GM21723 (cell line): Measurements from ENCODE around the gene MRPL53.
"Not testable (repeated sequence)": the region's sequence is repeated elsewhere in the genome, so short reads cannot be mapped to it uniquely, and the experiment has no call there.

Source experiments
- ATAC-seq: cut with Tn5 transposase; IDR thresholded peaks from one replicate; pipeline ENCODE4 v1.9.1; 2021; ENCODE audit warnings: mild to moderate bottlenecking, moderate library complexity; ENCODE audit not compliant: unreplicated experiment

Gene MRPL53

GRCh38 chr2:74482801-74483674 is 10.6 kb upstream of the MRPL53 start, which contains the start of the genes CCDC142 and TTC31:
Gene CCDC142, minus strand, starts transcription at chr2:74482998. Its CDS starts 161 bp downstream, at chr2:74482837.
Gene TTC31, plus strand, starts transcription at chr2:74483081. Its CDS starts 15 bp downstream, at chr2:74483096.
- ATAC-seq, result peak; percentile 91

DNA sequence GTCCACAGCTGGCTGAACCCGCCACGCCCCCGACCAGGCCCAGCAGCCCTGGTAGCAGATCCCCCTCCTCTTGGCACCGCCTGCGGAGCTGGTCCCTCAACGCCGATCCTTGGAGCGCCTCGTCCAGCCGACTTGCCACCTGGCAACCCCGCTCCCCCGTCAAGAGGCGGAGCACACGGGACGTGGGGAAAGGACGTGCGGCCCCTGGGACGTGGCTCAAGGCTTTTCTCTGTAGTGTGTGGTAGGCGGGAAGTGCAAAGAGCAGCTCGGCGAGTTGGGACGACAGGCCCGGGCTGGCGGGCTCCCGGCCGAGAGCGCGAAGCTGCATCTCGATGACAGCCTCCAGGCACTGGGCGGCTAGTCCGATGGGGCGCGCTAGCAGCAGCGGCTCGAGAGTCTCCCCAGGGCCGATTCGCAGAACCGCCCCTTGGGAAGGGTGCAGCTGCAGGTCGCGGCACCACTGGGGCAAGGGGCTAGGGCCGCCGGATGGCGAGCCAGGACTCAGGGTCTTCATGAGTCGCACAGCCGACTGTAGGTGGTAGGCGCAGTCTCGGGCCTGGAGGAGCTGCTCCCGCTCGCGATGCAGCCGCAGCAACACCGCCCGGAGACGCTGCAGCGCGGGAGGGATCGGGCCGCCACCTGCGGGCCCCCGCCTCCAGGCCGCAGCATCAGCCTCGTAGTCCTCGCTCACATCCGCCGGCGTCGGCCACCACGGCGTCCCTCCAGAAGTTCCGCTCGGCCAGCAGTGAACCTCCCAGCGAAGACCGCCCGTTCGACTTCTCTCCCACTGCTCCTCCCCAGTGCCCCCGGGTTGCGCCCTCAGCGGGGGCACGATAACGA is 9.7 kb upstream of the MRPL53 start:
- peak; percentile 34 for ATAC-seq

DNA sequence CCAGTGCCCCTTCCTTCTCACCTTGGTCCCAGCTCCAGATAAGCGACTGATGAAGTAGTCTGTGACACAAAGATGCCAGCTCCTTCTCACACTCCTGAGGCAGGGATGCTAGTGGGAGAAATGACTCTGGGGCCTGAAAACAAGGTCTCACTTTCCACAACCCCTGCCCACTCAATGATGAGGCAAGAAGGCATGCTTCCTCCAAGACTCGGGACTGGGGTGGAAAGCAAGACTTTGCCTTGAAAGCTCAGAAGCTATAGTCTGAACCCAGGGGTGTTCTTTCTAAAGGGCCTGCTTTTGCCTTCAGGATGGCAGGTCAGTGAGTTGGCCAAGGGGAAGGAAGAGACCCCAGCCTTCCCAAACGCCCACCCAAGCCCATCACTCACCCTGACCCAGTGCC is 9.0 kb upstream of the MRPL53 start:
- ATAC-seq, result no peak

DNA sequence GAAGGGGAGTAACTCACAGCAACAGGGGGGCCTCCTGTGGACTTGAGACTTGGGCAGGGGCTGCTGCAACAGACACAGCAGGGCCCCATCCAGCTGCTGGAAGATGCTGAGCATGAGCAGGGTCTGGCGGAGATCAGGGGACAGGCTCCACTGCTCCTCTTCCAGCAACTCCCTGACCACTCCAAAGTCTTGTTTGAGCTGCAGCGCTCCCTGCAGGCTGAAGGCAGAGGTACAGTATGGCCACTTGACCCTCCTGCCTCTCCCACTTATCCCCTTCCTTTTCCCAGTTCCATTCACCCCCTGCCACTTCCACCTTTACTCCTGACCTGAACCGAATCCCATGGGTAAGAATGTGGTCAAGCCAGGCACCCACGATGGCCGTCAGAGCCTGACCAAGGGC is 2.4 kb upstream of the MRPL53 start:
- no peak for ATAC-seq

DNA sequence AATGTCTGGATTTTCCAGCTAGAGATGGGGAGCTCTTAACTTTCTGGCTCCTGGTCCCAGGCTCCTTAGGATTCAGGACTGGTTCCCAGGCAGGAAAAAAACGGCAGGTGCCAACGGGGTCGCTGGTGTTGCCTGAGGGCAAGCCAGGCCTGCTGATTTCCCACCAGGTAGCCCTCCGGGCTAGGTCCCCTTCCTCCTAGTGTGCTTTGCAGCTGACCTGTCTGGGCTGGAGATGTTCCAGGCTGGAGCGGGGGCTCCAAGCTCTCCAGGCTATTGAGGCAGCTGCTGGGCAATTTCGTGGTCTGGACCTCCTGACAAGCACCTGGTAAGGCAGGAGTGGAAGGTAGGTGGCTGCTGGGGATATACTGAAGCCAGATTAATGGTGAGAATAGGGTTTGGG is 2.0 kb upstream of the MRPL53 start:
- no peak for ATAC-seq

GRCh38 chr2:74472945-74473258 is 422 bp upstream of the MRPL53 start:
- ATAC-seq, result peak; percentile 3

- ATAC-seq, result no peak
Measured at GRCh38 chr2:74471332-74472065, 981 bp downstream of the MRPL53 start.

- not testable (repeated sequence) for ATAC-seq
Measured at GRCh38 chr2:74470742-74471141, 1.7 kb downstream of the MRPL53 start.

- peak; percentile 12 for ATAC-seq
Measured at GRCh38 chr2:74464406-74464805, 8.1 kb downstream of the MRPL53 start.

DNA sequence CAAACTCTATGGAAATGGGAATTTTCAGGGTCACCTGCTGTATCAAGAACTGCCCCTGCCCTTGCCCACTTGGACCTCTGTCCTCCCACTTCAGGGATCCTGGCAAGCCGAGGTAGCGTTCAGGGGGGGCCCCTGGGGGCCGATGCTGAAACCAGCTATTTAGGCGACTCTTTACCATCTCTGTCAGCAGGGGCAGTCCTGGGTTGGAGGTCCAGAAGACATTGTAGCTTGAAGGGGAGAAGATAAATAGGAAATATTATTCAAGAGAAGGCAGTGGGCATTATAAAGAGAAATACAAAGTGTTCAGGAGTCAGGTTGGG is 9.7 kb downstream of the MRPL53 start:
- no peak for ATAC-seq

- no peak for ATAC-seq
Measured at GRCh38 chr2:74462054-74462785, 10.3 kb downstream of the MRPL53 start.

DNA sequence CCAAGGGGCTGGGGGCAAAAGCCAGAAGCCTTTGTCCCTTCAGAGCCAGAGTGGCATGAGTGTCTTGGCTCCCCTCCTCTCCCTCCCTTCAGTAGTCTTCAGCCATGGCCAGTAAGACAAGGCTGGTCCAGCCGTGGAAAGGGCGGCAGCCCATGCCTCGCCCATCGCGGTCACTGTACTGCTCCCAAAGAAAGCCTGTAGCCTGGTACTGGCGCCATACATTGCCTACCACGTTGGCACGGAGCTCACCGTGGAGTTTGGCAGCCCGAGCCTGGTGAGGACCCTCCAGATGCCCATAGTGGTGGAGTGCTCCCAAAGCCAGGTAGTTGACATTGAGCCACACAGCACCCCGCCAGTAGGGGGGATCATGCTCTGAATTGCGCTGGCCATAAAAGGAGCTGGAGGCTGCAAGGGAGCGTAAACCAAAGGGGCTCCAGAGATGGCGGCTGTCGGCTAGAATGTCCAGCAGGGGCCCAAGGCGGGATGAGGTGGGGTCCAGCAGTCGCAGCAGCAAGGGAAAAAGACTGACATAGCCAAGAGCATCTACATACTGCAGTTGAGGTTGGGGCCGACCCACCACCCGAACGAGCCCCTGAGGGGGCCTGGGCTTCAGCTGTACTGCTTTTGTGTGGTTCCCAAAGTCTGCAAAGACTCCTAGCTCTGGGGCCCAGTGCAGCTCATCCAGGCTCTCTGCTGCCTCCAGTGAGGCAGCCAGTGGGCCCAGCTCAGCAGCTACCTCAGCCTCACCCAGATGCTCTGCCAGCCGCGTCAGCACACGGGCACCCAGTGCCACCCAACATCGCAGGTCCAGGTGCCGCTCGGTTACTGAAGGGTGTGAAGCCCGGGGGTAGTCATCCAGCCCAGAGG is 11.1 kb downstream of the MRPL53 start:
- no peak for ATAC-seq

GRCh38 chr2:74460187-74460586 is 12.3 kb downstream of the MRPL53 start:
- ATAC-seq, result not testable (repeated sequence)

GRCh38 chr2:74459503-74460118 is 12.9 kb downstream of the MRPL53 start:
- ATAC-seq, result not testable (repeated sequence)

DNA sequence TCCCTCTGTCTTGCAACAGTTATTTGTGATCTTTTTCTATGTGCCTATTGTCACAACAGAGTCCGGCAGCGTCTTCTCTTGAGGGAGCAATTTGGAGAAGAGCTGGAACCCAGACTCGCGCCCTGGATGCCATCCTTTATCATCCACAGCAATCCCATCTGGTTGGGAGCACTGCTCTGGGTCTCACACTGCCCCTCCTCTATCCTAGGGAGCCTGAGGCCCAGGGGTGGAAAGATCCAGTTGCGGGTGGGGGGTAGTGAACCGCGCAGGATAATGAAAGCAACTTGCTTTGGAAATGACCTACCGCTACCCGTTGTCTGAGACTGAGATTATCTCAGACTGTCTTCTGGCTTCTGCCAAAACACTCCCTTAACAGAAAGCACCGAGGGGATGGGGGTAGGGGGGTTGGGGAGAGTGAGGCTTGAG is 13.5 kb downstream of the MRPL53 start:
- no peak for ATAC-seq

DNA sequence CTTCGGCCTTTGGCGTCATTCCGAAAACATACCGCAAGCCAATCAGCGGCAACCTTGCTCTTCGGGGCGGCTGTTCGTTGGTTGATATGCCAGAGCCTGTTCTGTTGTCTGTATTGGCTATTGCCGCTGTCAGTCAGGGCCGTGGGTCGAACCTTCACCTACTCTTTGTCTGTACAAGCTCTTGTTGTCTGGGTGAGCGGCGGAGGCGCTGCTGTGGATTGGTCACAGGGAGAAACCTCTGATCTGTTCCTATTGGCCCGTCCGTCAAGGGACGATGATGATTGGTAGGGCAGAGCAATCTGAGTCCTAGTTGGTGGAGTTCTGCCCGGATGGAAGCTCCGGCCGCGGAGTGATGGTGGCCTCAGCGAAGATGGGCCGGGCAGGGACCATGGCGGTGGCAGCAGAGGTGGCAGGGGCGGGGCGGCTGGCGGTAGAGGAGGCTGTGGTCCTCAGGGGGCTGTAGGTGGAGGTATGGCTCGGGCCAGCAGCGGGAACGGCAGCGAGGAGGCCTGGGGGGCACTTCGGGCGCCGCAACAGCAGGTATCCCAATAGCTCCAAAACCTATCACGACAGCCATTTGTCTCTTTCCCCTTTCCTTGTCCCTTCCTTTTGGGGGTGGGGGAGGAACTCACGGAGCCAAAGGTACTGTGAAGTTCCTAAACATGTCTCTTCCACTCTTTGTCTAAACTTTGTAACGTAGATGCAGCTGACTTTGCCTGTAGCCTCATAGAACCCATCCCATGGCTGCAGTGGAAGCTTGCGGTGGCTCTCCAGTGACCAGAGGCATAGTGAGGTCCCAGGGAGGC is 14.1 kb downstream of the MRPL53 start, which contains the start of gene WBP1:
Gene WBP1, plus strand, starts transcription at position 307 of the 806 bp plus-strand sequence. Its CDS starts 165 bp downstream, at position 472.
- peak; percentile 85 for ATAC-seq

DNA sequence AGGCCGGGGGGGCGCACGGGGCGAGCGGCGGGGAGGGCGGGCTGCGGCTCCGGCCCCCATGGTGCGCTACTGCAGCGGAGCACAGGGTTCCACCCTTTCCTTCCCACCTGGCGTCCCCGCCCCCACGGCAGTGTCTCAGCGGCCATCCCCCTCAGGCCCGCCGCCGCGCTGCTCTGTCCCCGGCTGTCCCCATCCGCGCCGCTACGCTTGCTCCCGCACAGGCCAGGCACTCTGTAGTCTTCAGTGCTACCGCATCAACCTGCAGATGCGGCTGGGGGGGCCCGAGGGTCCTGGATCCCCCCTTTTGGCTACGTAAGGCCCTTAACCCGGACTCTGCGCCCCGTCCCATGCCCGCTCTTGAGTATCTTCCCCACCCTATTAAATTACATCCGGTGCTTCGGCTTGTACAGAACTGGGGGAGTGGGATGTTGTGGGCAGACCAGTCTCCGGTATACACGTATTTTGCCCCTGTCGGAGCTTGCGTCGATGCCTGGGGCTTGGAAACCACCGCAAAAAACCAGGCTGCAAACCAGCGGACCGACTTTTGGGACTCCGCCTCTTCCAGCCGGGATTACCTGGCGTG is 14.8 kb downstream of the MRPL53 start:
- ATAC-seq, result peak; percentile 38

- no peak for ATAC-seq
Measured at GRCh38 chr2:74457129-74457548, 15.3 kb downstream of the MRPL53 start.
